Cardiac muscle cell (in vitro differentiated cells and primary cell): ENCODE measurements around the gene GRIA2. TPM values are rescaled to one million over a fixed set of nuclear protein-coding genes. Genes with fewer than 3 reads are reported as not detected.
"Not testable (repeated sequence)": the region's sequence is repeated elsewhere in the genome, so short reads cannot be mapped to it uniquely, and the experiment has no call there.

Source experiments
- DNase-seq, 2 donors: peaks; one replicate each; pipeline versions ENCODE4 v3.0.0 to v3.0.0-alpha.2; 2010 to 2017; ENCODE audit warnings: low read depth in 1 of 2, low spot score in 1 of 2
- H3K27ac ChIP-seq: fragments of 200-600 bp; sonication (generic); 2 replicates; pipeline ENCODE4 v1.5.1; 2016
- H3K27me3 ChIP-seq: fragments of 200-600 bp; sonication (generic); 2 replicates; pipeline ENCODE4 v1.6.0; 2016; ENCODE audit warnings: control low read depth
- H3K36me3 ChIP-seq: fragments of 200-600 bp; sonication (generic); 2 replicates; pipeline ENCODE4 v1.5.1; 2016; ENCODE audit warnings: control low read depth
- H3K4me1 ChIP-seq: fragments of 200-600 bp; sonication (generic); 2 replicates; pipeline ENCODE4 v1.8.1; 2017; ENCODE audit warnings: low read depth, mild to moderate bottlenecking, mixed run types
- H3K4me3 ChIP-seq: fragments of 200-600 bp; sonication (generic); 2 replicates; pipeline ENCODE4 v1.5.1; 2016; ENCODE audit warnings: mild to moderate bottlenecking
- H3K9me3 ChIP-seq: fragments of 200-600 bp; sonication (generic); 2 replicates; pipeline ENCODE4 v1.5.1; 2017; ENCODE audit warnings: low read depth, mild to moderate bottlenecking, control low read depth
- CTCF ChIP-seq: IDR thresholded peaks from 2 replicates; pipeline ENCODE4 v1.5.1; 2012; ENCODE audit warnings: low read depth, mild to moderate bottlenecking, low read length
- polyA plus RNA-seq: library from polyadenylated mRNA; unstranded; fragments of >200 nt; fragmentation: Nextera tagmentation; extraction: Ambion mirVana; gene quantifications from 2 replicates; pipeline ENCODE4 v1.2.1, GENCODE V29; 2016
- total RNA-seq: library from RNA; depleted of rRNA; stranded (reverse); fragments of >200 nt; gene quantifications from 2 replicates; pipeline ENCODE4 v1.2.3, GENCODE V29; 2016

GRIA2 gene
- total RNA-seq = not detected in 2 replicates
- polyA plus RNA-seq = not detected in 2 replicates

- H3K4me1 ChIP-seq = no peaks in the 10 kb centered on the region
- DNase-seq = peak; percentile 66 to 91
- H3K27ac ChIP-seq = no peak within 1 kb of the TSS
- no peaks in the 10 kb centered on the region for H3K36me3 ChIP-seq
- peaks cover 72% of the 10 kb centered on the region for H3K27me3 ChIP-seq
- H3K4me3 ChIP-seq = peak within 1 kb of the TSS; percentile 23
- TF ChIP-seq CTCF = no peak
- no peaks in the 10 kb centered on the region for H3K9me3 ChIP-seq
Observed at GRCh38 chr4:157220371-157220881, at the start of gene GRIA2. Gene GRIA2, plus strand, starts transcription at chr4:157220728. Its CDS starts 315 bp downstream, at chr4:157221043.

- peak in 1 of 2 donors; percentile 22 for DNase-seq
- H3K27ac ChIP-seq = no peak overlapping the region
- H3K4me3 ChIP-seq = no peak overlapping the region
- no peaks in the 10 kb centered on the region for H3K36me3 ChIP-seq
- H3K4me1 ChIP-seq = no peaks in the 10 kb centered on the region
- peak; percentile 21 for TF ChIP-seq CTCF
- H3K9me3 ChIP-seq = no peaks in the 10 kb centered on the region
- H3K27me3 ChIP-seq = no peaks in the 10 kb centered on the region
Observed at GRCh38 chr4:157172011-157172410, 48.5 kb upstream of the GRIA2 start.

DNA sequence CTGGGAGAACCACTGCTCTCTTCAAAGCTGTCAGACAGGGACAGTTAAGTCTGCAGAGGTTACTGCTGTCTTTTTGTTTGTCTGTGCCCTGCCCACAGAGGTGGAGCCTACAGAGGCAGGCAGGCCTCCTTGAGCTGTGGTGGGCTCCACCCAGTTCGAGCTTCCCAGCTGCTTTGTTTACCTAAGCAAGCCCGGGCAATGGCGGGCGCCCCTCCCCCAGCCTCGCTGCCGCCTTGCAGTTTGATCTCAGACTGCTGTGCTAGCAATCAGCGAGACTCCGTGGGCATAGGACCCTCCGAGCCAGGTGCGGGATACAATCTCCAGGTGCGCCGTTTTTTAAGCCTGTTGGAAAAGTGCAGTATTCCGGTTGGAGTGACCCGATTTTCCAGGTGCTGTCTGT is 40.3 kb upstream of the GRIA2 start:
- not testable (repeated sequence) for H3K27ac ChIP-seq, H3K27me3 ChIP-seq, H3K4me1 ChIP-seq, H3K36me3 ChIP-seq, H3K4me3 ChIP-seq, H3K9me3 ChIP-seq, DNase-seq

DNA sequence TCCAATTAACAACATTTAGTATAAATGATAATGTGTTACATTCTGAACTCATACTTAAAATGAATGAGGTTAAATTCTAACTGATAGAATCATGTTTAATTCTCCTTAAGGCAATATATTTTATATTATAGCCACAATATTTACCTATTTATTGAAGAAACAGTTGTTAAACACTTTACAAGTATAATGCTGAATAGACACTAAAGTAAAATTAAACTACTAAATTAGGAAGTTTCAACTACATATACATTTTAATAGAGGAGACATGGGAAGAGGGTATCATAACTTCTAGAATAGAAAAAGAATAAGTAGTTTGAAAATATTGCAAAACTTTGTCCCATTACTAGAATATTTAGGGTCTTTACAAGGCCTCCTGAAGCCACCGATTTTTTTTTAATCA is 36.2 kb upstream of the GRIA2 start:
- no peak overlapping the region for H3K27ac ChIP-seq
- no peaks in the 10 kb centered on the region for H3K27me3 ChIP-seq
- H3K36me3 ChIP-seq = no peaks in the 10 kb centered on the region
- no peaks in the 10 kb centered on the region for H3K9me3 ChIP-seq
- H3K4me1 ChIP-seq = no peaks in the 10 kb centered on the region
- TF ChIP-seq CTCF = no peak
- DNase-seq = no peak
- H3K4me3 ChIP-seq = no peak overlapping the region

GRCh38 chr4:157185363-157185762 is 35.2 kb upstream of the GRIA2 start:
- Histone ChIP-seq H3K27ac (no peak overlapping the region), H3K36me3 (no peaks in the 10 kb centered on the region), H3K4me1 (no peaks in the 10 kb centered on the region), H3K27me3 (no peaks in the 10 kb centered on the region), H3K9me3 (no peaks in the 10 kb centered on the region), H3K4me3 (no peak overlapping the region)
- DNase-seq = no peak
- TF ChIP-seq CTCF = no peak

- Histone ChIP-seq H3K4me3 (no peak overlapping the region), H3K27ac (no peak overlapping the region), H3K4me1 (no peaks in the 10 kb centered on the region), H3K36me3 (no peaks in the 10 kb centered on the region), H3K9me3 (no peaks in the 10 kb centered on the region), H3K27me3 (no peaks in the 10 kb centered on the region)
- no peak for TF ChIP-seq CTCF
- no peak for DNase-seq
Observed at GRCh38 chr4:157195374-157195773, 25.2 kb upstream of the GRIA2 start.
